ENCODE data around the gene TMEM184B. TPM values are rescaled to one million over a fixed set of nuclear protein-coding genes. Genes with fewer than 3 reads are reported as not detected.

The TMEM184B gene
- total RNA-seq, 1 experiment from 2014 or later = 192 TPM

DNA sequence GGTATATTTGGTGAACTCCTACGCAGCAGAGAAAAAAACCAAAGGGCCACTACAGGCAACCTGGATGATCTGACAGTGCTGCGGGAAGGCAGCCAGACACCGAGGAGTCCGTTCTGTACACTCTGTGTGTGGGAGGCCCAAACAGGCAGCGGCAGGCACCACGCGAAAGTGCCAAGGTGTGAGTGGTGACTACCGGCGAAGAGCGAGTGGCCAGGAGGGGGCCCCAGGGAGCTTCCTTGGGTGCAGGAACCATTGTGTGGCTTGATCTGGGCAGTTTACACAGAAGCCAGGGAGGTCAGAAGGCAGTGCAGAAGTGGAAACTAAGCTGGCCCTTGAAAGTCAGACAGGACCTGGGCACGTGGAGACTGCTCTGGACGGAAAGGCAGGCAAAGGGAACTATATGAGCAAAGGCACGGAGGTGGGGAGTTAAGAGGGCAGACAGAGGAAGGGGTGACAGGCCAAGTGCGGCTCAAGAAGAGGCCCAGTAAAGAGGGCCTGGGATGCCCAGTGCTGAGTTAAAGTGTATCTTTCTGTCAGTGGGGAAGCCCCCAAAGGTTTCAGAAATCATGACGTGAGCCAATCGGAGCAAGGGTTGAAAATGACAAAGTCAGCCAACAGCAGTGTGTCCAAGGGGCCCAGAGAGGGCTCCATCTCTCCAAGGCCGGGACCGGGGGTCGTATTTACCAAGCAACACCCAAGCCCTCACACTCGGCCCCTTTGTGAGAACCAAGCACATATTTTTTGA, 10.6 kb downstream of the TMEM184B start:
- no peaks in the 10 kb centered on the region for H3K9me3 ChIP-seq (ENCODE audit: insufficient read depth, low read depth)
- no peak overlapping the region for H2AFZ ChIP-seq
- TF ChIP-seq EZH2 (IDR thresholded peaks at IDR 0.05; ENCODE audit: low read depth) (no peak), CTCF (conservative IDR thresholded peaks at IDR 0.05) (peak; percentile 81)
- CTCF ChIA-PET = interaction anchor here (0.6 to 1.2 kb wide), 4 partner anchors 8 to 412 kb away, joined by 3 to 5 read pairs (median 3); no protein-coding TSS in a partner anchor
- H3K4me2 ChIP-seq = no peak overlapping the region
- H4K20me1 ChIP-seq (ENCODE audit: insufficient read depth) = peaks cover 93% of the 10 kb centered on the region
- DNase-seq = peak; percentile 46 to 54
- peaks cover 100% of the 10 kb centered on the region for H3K79me2 ChIP-seq (ENCODE audit: low read depth)
- H3K4me1 ChIP-seq (replicated peaks; ENCODE audit: insufficient read depth) = no peaks in the 10 kb centered on the region
- POLR2A ChIA-PET (ENCODE audit: unreplicated experiment) = no interaction called here
- H3K36me3 ChIP-seq (ENCODE audit: low read depth) = peaks cover 17% of the 10 kb centered on the region; the same call in 1 of the 2 replicates
- H3K27ac ChIP-seq = no peak overlapping the region
- no peak overlapping the region for H3K4me3 ChIP-seq
- BruUV-seq (replicated peaks) = no TSS peak
- H3F3A ChIP-seq (ENCODE audit: insufficient read depth, low read depth) = peaks cover 35% of the 10 kb centered on the region; the same call in 1 of the 2 replicates
- no peaks in the 10 kb centered on the region for H3K27me3 ChIP-seq (ENCODE audit: insufficient read depth, low read depth)
- intact Hi-C loops (cut with micrococcal nuclease; ENCODE audit: unreplicated experiment) = loop anchor here (2.0 kb wide), 1 partner anchor 91 kb away; no protein-coding TSS in a partner anchor
- H3K9me2 ChIP-seq (ENCODE audit: insufficient read depth) = no peaks in the 10 kb centered on the region

DNA sequence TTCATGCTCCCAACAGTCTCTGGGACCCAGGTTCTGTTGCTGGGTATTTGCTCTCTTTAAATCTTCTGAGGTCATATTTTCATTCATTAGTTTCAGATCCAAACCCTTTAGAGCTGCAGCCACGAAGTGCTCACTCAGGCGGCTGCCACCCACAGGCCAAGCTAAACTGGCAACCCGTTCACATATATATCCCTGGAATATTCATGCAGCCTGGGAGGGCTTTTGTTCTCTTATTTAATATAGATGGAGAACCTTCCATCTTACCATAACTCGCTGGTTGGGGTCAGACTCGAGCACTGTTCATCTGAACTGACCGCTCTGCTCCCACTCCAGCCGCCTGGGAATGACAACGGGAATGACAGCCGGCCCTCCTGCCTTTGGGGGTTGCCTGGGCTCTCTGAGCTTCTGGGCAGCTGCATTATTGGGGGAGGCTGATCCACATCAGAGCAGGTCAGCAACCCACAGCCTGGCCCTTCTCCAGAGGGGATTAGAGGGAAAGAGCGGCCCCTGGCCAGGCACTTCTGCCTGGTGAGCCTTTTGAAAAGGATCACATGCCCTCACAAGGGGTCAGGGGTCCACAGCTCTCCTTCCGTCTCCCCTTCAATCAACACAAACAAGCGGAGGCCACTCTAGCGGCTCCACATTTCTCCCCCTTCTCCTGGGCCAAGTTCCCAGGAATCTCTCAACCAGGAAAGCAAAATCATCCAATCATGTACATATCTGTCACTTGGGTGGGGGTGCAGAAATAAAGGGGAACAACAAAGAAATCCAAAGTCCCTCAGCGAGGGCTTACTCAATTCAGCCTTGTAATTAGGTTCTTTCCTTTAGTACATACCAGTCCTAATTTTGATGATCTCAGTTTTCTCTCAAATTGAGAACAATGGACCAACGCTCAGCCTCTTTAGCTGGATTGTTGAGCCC, 11.8 kb downstream of the TMEM184B start:
- CTCF ChIA-PET = interaction anchor here (1.0 to 1.2 kb wide), 3 partner anchors 32 to 209 kb away, joined by 3 to 4 read pairs (median 4); no protein-coding TSS in a partner anchor
- Histone ChIP-seq H3F3A (ENCODE audit: insufficient read depth, low read depth) (peaks cover 31% of the 10 kb centered on the region; the same call in 1 of the 2 replicates), H3K9me3 (ENCODE audit: insufficient read depth, low read depth) (no peaks in the 10 kb centered on the region), H3K4me2 (no peak overlapping the region), H3K9me2 (ENCODE audit: insufficient read depth) (no peaks in the 10 kb centered on the region), H3K36me3 (ENCODE audit: low read depth) (peaks cover 11% of the 10 kb centered on the region; the same call in 1 of the 2 replicates), H3K79me2 (ENCODE audit: low read depth) (peaks cover 100% of the 10 kb centered on the region), H4K20me1 (ENCODE audit: insufficient read depth) (peaks cover 90% of the 10 kb centered on the region), H3K27me3 (ENCODE audit: insufficient read depth, low read depth) (no peaks in the 10 kb centered on the region), H3K27ac (no peak overlapping the region), H2AFZ (no peak overlapping the region), H3K4me3 (no peak overlapping the region), H3K4me1 (replicated peaks; ENCODE audit: insufficient read depth) (no peaks in the 10 kb centered on the region)
- TF ChIP-seq EZH2 (IDR thresholded peaks at IDR 0.05; ENCODE audit: low read depth) (no peak), CTCF (conservative IDR thresholded peaks at IDR 0.05) (no peak)
- BruUV-seq (replicated peaks) = no TSS peak
- POLR2A ChIA-PET (ENCODE audit: unreplicated experiment) = no interaction called here
- intact Hi-C loops (cut with micrococcal nuclease; ENCODE audit: unreplicated experiment) = no loop called here
- DNase-seq = no peak

- CTCF ChIA-PET = interaction anchor here (0.6 kb wide), 2 partner anchors 46 to 183 kb away, joined by 7 to 10 read pairs; no protein-coding TSS in a partner anchor
- Histone ChIP-seq H3K79me2 (ENCODE audit: low read depth) (peaks cover 100% of the 10 kb centered on the region), H4K20me1 (ENCODE audit: insufficient read depth) (peaks cover 84% of the 10 kb centered on the region), H3K36me3 (ENCODE audit: low read depth) (0 out of 2 replicates have a peak, but pooled peaks cover 7% of the 10 kb centered on the region), H3F3A (ENCODE audit: insufficient read depth, low read depth) (peaks cover 25% of the 10 kb centered on the region; the same call in 1 of the 2 replicates), H3K4me3 (no peak overlapping the region), H3K9me2 (ENCODE audit: insufficient read depth) (no peaks in the 10 kb centered on the region), H3K4me2 (no peak overlapping the region), H3K9me3 (ENCODE audit: insufficient read depth, low read depth) (no peaks in the 10 kb centered on the region), H3K27me3 (ENCODE audit: insufficient read depth, low read depth) (no peaks in the 10 kb centered on the region), H2AFZ (no peak overlapping the region), H3K27ac (no peak overlapping the region), H3K4me1 (replicated peaks; ENCODE audit: insufficient read depth) (no peaks in the 10 kb centered on the region)
- DNase-seq = no peak
- POLR2A ChIA-PET (ENCODE audit: unreplicated experiment) = no interaction called here
- intact Hi-C loops (cut with micrococcal nuclease; ENCODE audit: unreplicated experiment) = no loop called here
- no peak for TF ChIP-seq CTCF (conservative IDR thresholded peaks at IDR 0.05)
- TF ChIP-seq EZH2 (IDR thresholded peaks at IDR 0.05; ENCODE audit: low read depth) = no peak
- BruUV-seq (replicated peaks) = no TSS peak
Measured at GRCh38 chr22:38259370-38259769, 13.4 kb downstream of the TMEM184B start.

Measured in PC-9 (cell line).